Mesodermal cell (in vitro differentiated cells): ENCODE measurements around the gene ARHGDIG.

Experiments
- H3K27ac ChIP-seq: 2 replicates; pipeline ENCODE4 v1.7.0; 2013; ENCODE audit warnings: mild to moderate bottlenecking, low read depth, low read length, moderate library complexity; ENCODE audit not compliant: severe bottlenecking
- H3K36me3 ChIP-seq: 2 replicates; pipeline ENCODE4 v1.7.1; 2013; ENCODE audit warnings: mild to moderate bottlenecking, low read length, moderate library complexity; ENCODE audit not compliant: control insufficient read depth, insufficient read depth
- H3K4me1 ChIP-seq: one replicate; pipeline ENCODE4 v1.7.1; 2013; ENCODE audit warnings: mild to moderate bottlenecking, low read length; ENCODE audit not compliant: insufficient read depth, control insufficient read depth, poor library complexity, severe bottlenecking
- H3K4me3 ChIP-seq: 2 replicates; pipeline ENCODE4 v1.7.0; 2013; ENCODE audit warnings: low read length, control low read depth, mild to moderate bottlenecking; ENCODE audit not compliant: insufficient read depth, poor library complexity, severe bottlenecking; ENCODE audit errors: extremely low read depth
- H3K9me3 ChIP-seq: 2 replicates; pipeline ENCODE4 v1.7.1; 2013; ENCODE audit warnings: mild to moderate bottlenecking, low read length, moderate library complexity; ENCODE audit not compliant: control insufficient read depth
- WGBS, 2 experiments: methylation state at CpG; one replicate each; pipeline ENCODE4 v1.1.5; 2013; ENCODE audit warnings: missing lambda C conversion rate in 2 of 2; ENCODE audit not compliant: insufficient coverage in 2 of 2; 5-methylcytosine and 5-hydroxymethylcytosine counted together

ARHGDIG gene

DNA sequence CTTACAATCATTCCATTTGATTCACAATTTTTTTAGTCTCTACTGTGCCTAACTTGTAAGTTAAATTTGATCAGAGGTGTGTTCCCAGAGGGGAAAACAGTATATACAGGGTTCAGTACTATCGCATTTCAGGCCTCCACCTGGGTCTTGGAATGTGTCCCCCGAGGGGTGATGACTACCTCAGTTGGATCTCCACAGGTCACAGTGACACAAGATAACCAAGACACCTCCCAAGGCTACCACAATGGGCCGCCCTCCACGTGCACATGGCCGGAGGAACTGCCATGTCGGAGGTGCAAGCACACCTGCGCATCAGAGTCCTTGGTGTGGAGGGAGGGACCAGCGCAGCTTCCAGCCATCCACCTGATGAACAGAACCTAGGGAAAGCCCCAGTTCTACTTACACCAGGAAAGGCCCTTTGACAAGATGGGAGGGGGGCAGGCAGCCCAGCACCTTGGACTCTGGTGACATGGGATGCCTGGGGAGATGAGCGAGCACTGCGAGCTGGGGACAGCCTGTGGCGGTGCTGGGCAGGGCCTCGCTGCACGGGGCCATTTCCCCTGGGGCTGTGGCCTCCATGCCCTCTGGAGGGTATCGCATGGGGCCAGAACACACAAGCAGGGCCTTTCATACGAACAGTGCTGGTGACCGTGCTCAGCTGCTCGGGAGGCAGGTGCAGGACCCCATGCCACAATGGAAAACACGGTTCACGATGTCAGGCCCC is 36.5 kb downstream of the ARHGDIG start:
- Histone ChIP-seq H3K27ac (no peak overlapping the region), H3K36me3 (peaks cover 55% of the 10 kb centered on the region), H3K4me3 (no peak overlapping the region), H3K9me3 (no peaks in the 10 kb centered on the region), H3K4me1 (no peaks in the 10 kb centered on the region)
- WGBS, 2 experiments = 94 to 95% methylated on average over 16 to 17 of the region's 19 CpGs

DNA sequence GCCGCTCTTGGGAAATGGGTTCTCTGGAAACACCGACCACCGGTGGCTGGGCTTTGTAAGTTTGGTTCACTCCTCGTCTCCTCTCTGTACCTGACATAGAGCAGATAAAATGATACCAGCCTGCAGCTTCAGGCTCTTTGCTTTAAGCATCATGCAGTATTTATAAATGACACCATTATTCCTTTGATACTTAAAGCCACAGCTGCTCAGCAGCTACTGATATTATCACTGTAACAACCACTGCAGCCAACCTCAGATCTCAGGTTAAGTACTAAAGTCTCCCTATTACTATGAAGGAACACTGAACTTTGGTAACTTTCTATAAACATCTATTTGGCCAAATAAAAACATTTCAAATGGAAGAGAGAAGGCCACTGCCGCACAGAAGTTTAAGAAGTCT is 37.2 kb downstream of the ARHGDIG start:
- 93 to 96% methylated on average over 5 of the region's 5 CpGs for WGBS, 2 experiments
- Histone ChIP-seq H3K27ac (no peak overlapping the region), H3K4me3 (no peak overlapping the region), H3K36me3 (peaks cover 48% of the 10 kb centered on the region), H3K4me1 (no peaks in the 10 kb centered on the region), H3K9me3 (no peaks in the 10 kb centered on the region)

DNA sequence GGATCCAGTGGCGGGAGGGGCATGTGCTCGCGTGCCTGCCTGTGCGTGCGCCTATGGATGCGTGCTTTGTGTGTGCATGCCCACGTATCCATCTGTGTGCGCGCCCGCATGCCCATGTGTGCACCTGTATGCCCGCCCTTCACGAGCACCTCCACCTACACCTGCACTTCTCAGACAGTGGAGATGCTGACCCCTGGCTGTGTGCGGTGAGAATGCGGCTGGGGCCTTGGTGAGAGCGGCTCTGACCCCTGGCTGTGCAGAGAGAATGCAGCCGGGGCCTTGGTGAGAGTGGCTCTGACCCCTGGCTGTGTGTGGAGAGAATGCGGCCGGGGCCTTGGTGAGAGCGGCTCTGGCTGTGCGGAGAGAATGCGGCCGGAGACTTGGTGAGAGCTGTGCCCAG is 38.2 kb downstream of the ARHGDIG start:
- Histone ChIP-seq H3K4me3 (no peak overlapping the region), H3K9me3 (no peaks in the 10 kb centered on the region), H3K27ac (no peak overlapping the region), H3K4me1 (no peaks in the 10 kb centered on the region), H3K36me3 (peaks cover 38% of the 10 kb centered on the region)
- 84 to 89% methylated on average over 13 to 22 of the region's 22 CpGs for WGBS, 2 experiments

GRCh38 chr16:320206-320605 is 39.8 kb downstream of the ARHGDIG start:
- Histone ChIP-seq H3K4me1 (no peaks in the 10 kb centered on the region), H3K9me3 (no peaks in the 10 kb centered on the region), H3K36me3 (peaks cover 25% of the 10 kb centered on the region), H3K4me3 (no peak overlapping the region), H3K27ac (no peak overlapping the region)
- WGBS, 2 experiments = 100% methylated on average over 2 to 3 of the region's 5 CpGs

DNA sequence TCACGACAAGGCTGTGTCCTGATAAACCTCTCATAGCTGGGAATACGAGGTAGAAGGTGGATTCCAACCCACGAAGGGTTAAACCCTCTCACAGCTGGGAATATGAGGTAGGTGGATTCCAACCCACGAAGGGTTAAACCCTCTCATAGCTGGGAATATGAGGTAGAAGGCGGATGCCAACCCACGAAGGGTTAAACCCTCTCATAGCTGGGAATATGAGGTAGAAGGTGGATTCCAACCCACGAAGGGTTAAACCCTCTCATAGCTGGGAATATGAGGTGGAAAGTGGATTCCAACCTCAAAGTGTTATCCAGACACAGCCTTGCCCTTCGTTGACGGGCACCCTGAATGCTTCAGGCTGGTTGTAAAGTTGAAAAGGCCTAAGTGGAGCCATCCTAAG is 41.1 kb downstream of the ARHGDIG start:
- no peaks in the 10 kb centered on the region for H3K4me1 ChIP-seq
- H3K36me3 ChIP-seq = peaks cover 25% of the 10 kb centered on the region
- H3K9me3 ChIP-seq = no peaks in the 10 kb centered on the region
- H3K4me3 ChIP-seq = no peak overlapping the region
- WGBS, 2 experiments = 72 to 83% methylated on average over 3 to 6 of the region's 9 CpGs
- H3K27ac ChIP-seq = no peak overlapping the region

GRCh38 chr16:322476-323143 is 42.2 kb downstream of the ARHGDIG start:
- H3K27ac ChIP-seq = no peak overlapping the region
- no peaks in the 10 kb centered on the region for H3K9me3 ChIP-seq
- peaks cover 24% of the 10 kb centered on the region for H3K36me3 ChIP-seq
- H3K4me1 ChIP-seq = no peaks in the 10 kb centered on the region
- WGBS, 2 experiments = 93 to 95% methylated on average over 9 to 13 of the region's 13 CpGs
- no peak overlapping the region for H3K4me3 ChIP-seq

DNA sequence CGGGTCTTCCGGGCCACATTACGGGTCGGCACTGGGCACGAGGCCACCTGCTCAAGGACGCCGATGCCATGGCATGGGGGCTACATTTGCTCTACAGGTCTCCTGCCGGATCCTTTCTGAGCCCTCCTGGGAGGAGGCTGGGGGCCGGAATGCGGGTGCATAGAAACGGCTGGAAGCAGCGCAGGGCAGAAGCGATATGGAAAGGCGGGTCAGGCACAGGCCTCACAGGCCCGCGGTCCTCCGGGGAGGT is 43.7 kb downstream of the ARHGDIG start:
- WGBS, 2 experiments = 90 to 92% methylated on average over 15 to 17 of the region's 17 CpGs
- H3K4me1 ChIP-seq = no peaks in the 10 kb centered on the region
- H3K27ac ChIP-seq = no peak overlapping the region
- H3K9me3 ChIP-seq = no peaks in the 10 kb centered on the region
- no peak overlapping the region for H3K4me3 ChIP-seq
- peaks cover 9% of the 10 kb centered on the region for H3K36me3 ChIP-seq

DNA sequence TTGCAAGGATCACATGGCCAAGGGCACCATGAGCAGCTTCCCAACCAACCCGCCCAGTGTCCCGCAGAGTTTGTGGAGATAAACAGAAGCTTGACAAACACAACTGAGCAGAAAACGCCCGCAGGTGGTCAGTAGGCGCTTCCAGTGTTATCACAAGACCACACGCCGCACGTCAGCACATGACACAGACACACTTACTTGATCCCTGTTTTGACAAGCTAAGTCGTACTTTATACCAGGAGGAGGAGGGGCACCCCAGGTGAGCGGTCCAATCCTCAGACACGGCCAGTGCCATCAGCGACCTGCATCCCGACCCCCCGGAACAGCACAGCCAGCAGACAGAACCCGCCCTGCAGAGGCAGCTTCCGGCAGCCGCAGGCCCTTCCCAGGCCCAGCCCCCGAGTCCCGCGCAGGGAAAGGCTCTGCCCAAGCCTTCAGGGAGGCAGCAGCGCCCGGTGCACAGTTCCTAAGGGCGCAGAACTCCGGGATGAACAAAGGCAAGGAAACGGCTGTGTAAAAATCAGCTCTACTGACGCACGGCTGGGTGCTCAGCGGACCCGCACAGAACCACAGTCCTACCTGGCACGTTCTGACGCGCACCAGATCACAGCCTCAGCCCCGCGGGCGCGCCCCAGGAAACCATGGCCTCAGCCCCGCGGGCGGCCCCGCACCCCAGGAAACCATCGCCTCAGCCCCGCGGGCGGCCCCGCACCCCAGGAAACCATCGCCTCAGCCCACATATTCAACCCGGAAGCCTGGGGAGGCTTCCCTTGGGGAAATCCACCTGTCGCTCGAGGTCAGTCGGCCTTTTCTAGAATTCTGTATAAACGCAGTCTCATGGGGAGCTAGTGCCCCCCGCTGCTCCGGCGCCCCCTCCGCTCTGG is 44.3 kb downstream of the ARHGDIG start:
- H3K9me3 ChIP-seq = no peaks in the 10 kb centered on the region
- 88 to 91% methylated on average over 52 to 53 of the region's 55 CpGs for WGBS, 2 experiments
- H3K36me3 ChIP-seq = peaks cover 4% of the 10 kb centered on the region
- H3K4me3 ChIP-seq = no peak overlapping the region
- H3K27ac ChIP-seq = no peak overlapping the region
- H3K4me1 ChIP-seq = no peaks in the 10 kb centered on the region

- Histone ChIP-seq H3K36me3 (peaks cover 4% of the 10 kb centered on the region), H3K9me3 (no peaks in the 10 kb centered on the region), H3K4me3 (no peak overlapping the region), H3K27ac (no peak overlapping the region), H3K4me1 (no peaks in the 10 kb centered on the region)
- WGBS, 2 experiments = 95 to 96% methylated on average over 21 to 25 of the region's 28 CpGs
Measured at GRCh38 chr16:325375-326145, 45.2 kb downstream of the ARHGDIG start.

DNA sequence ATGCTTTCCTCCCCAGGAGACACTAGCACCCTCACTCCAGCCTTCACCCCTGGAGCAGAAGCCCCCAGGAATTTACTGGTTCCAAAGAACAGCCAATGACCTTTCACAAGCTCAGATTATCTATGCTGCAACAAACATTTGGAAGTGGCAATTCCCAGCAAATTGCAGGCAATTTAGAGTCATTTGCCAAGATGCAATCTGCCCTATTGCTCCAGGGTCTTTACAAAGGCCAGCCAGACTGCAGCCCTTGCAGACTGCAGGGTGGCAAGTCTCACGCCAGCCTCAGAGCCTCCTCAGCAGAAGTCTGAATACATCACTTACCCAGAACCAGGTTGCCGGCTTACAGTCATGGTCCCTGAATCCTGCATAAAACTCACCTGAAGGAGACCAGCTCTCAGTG is 50.4 kb downstream of the ARHGDIG start:
- no peak overlapping the region for H3K27ac ChIP-seq
- H3K9me3 ChIP-seq = no peaks in the 10 kb centered on the region
- 79 to 83% methylated on average over 1 to 2 of the region's 2 CpGs for WGBS, 2 experiments
- H3K4me1 ChIP-seq = peaks cover 5% of the 10 kb centered on the region
- H3K36me3 ChIP-seq = peaks cover 4% of the 10 kb centered on the region
- no peak overlapping the region for H3K4me3 ChIP-seq
